Activated T-helper 1 cell treated with anti-CD3 and anti-CD28 coated beads, Interleukin-2, amount 50 U/mL, for 16 hours (primary cell): ENCODE results near the gene ASIC2.

Experiments
- DNase-seq, 2 donors: peaks; one replicate each; pipeline ENCODE4 v3.0.0-alpha.2; 2020; ENCODE audit warnings: low read depth in 1 of 2, low spot score in 1 of 2

ASIC2 gene

DNA sequence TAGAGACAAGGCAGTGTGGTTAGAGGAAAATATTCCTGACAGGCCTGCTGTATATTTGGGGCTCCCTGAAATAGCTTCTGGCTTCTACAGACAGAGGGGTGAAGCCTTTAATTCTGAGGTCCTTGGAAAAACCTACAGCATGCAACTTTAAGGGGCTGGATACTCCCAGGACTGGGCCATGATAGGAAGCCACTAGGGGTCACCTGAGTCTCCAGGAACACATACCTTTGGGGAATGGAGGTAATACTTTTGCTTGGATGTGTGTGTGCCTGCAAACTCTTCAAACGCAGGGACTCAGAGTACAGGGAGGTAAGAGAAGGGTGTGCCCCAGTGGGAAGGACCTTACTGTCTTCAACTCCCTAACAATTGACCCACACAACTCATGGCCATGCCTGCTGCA is 4.1 kb downstream of the ASIC2 start:
- DNase-seq, result no peak

DNA sequence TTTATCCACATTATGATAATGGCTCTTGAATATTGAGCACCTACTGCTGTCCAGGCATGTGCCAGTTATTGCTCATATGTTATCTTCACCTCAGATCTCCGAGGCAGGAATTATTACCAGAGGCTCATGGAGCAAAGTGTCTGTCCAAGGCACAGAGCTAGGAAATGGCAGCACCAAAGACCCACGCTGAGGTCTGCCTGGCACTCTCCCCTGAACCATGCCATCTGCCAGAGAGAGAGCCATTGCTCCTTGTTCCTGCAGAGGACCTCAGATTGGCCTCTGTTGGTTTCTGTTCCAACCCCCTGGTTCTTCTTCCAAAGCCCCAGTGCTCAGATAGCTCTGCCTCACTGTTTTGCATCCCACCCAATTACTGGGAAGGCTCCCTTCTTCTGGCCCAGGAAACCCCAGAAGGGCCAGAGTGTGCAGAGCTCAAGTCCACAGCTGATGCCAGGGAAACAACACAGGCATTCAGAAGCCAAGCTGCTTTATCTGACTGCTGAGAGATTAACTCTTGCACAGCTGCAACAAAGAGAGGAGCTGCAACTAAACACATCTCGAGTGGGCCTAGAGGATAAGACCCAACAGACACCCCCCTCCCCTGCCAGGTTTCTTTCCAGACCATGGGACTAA is 5.9 kb downstream of the ASIC2 start:
- DNase-seq, result no peak

GRCh38 chr17:33285413-33285812 is 7.7 kb downstream of the ASIC2 start:
- no peak for DNase-seq

DNA sequence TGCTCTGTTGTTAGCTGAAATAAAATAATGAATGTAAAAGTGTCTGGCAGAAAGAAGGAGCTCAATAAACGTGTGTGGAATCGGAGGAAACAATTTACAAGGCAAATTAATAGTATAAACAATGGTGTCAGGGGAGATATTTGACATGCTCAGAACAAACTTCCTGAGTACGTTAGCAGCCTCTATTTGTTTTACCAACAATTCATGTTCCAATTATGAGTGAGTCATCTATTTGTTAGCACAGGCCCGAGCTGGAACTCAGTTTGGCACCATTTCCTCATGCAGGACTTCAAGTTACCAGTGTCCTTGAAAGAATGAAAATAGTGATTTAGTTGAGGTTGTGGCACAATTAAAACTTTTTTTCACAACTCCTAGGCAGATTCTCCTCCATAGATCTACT is 9.1 kb downstream of the ASIC2 start:
- DNase-seq, result no peak

DNA sequence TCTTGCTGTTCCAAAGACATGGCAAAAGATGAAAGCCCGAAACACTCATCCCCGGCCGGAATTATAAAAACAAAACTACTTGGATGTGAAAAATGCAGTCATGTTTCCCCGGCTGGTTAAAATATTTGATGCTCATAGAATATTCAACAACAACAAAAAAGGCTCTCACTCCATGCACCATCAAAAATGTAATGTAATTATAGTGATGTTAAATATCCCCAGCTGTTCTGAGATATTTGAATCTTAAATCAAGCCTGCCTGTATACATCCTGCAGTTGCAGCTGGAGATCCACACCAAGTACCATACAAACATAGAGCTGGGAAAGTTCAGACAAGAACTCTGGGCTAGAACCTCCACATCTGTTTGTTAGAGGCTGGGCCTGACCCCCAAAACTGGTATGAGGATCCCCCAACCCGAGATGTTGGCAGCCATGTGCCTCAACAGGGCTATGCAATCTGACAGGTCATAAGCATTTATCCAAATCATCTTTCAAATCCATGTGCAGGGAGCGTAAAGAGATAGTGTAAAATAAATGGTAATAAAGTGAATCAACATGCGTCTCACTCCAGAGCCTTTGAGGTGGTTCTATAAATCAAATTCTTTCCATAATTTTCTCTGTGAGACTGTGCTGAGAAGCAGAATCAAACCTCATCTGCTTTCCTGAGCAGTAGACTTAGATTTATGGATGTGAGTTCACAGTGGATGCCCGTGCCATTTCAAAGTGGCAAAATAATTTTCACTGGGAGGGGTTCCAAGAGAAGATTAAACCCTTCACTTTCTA is 12.7 kb downstream of the ASIC2 start:
- no peak for DNase-seq

GRCh38 chr17:33277436-33278100 is 15.5 kb downstream of the ASIC2 start:
- DNase-seq, result no peak

GRCh38 chr17:33273743-33274410 is 19.2 kb downstream of the ASIC2 start:
- no peak for DNase-seq

DNA sequence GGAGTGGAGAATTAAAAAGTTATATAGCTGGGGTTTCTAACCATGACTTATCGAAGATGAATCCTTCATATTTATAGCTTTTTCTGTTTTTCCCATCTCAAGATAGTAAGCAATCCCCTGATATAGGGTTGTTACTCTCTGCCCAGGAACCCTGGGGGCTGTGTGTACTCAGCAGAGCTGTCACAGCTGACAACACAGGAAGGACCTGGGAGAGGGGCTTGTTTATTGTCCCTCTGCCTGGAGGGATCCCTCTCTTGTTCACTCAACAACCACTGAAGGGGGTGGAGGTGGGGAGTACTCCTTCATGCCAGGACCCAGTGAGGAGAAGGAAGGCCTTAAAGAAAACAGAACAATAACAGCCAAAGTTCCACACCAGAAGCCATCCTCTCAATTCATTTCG is 19.8 kb downstream of the ASIC2 start:
- no peak for DNase-seq

GRCh38 chr17:33272438-33272837 is 20.7 kb downstream of the ASIC2 start:
- DNase-seq, result no peak

GRCh38 chr17:33269337-33270060 is 23.6 kb downstream of the ASIC2 start:
- no peak for DNase-seq

GRCh38 chr17:33267851-33268548 is 25.1 kb downstream of the ASIC2 start:
- no peak for DNase-seq

- DNase-seq, result no peak
These were observed 25.8 kb downstream of the ASIC2 start for GRCh38 chr17:33267271-33267790.

DNA sequence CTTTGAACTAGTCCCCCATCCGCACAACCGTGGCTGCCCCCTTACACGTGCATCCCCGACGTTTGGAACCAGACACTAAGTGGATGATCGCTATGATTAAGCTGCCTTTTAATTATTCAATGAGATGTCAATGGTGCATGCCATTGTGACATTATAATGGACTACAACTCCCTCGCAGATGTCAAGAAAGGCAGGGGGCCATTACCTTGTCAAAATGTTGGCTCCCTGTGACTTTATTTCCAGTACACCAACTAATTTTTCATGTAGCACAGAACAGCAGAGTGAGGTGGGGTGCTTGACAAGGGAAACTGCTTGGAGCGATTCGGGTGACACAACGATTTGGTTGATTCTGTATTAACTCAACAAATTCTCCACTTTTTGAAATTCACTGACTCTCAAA is 26.5 kb downstream of the ASIC2 start:
- DNase-seq, result no peak

DNA sequence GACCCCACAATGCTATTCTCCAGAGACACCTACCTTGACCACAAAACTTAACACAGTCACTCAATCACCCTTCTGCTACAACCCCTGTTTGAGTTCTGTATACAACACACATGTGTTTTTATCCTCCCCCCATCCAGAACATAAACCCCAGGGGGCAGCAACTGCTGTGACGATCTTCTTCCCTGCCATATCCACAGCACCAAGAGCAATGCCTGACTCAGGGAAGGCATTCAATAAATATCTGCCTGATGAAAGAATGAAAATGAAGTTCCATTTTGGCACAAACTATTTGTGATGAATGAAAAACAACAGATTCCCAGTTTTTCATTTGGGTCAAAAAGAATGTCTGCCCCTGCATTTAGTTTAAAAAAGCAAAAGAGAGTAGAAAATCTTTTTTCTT is 27.0 kb downstream of the ASIC2 start:
- DNase-seq, result no peak

DNA sequence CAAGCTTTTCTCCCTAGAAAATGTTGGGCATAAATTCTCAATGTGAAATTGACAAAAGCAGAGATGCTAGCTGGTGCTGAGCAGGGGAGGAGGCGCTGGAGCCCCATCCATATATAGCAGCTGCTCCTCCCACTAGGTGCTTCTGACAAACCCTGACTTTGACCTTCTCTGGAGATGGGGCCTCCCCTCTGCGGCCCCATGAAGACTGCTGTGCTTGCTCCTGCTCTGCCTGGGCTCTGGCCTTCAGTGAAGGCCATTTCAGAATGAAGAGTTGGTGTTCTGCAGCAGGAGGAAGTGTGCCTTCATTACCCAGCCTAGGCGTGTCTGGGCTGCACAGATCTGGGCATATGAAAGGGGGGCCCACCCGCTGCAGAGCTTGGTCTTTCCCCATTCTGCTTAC is 29.7 kb downstream of the ASIC2 start:
- no peak for DNase-seq

DNA sequence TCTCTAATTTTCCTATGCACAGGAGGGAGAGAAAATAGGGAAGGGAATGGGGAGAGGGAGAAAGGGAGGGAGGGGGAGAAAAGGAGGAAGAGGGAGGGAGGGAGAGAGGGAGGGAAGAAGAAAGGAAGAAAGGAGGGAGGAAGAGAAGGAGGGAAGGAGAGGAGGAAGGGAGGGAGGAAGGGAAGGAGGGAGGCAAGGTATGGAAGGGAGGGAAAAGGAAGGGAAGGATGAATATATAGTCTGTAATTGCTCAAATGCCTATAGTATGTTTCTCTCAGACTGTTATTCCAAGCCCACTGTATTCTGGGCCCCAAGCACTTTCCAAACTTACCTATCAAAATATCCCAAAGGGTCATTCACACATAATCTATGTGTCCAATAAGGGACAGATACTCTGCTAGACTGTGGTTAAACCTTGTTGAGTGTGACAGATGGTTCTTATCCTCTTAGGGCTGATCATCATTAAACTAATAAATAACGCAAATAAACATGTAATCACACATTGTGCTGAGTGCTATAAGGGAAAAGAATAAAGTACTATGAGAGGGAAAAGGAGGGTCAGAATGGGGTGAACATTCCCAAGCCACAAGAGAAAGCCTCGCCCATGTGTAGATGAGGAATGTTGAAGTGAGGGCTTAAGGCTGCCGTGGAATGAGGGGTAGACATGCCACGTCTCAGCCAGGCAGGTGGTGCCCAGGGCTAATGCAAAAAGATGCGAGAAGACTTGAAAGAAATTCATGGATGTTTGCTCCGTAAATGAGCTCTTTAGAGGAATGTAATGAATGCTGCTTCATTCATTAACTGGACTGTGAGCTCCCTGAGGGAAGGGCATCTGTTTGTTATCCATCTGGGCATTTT is 30.6 kb downstream of the ASIC2 start:
- no peak for DNase-seq

DNA sequence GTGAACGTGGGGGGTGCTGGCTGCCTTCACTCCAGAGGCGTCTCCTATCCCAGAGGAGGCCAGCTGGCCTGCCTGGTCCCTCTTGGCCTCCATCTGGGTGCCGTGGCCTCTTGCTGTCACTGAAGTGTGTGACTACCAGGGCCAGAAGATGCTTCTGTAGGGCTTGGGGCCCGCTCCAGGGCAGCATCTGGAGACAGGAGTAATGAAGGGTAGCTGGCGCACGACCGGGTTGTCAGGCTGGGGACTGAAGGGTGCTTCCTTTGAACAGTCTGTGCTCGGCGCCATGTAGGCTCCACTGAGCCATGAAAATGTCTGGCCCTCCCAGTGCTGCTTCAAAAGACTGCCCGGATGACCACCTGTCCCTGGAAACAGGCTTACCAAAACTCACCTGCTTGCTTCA is 31.3 kb downstream of the ASIC2 start:
- DNase-seq, result no peak

- DNase-seq, result no peak
These were observed 32.5 kb downstream of the ASIC2 start for GRCh38 chr17:33260638-33261037.

GRCh38 chr17:33258296-33258695 is 34.8 kb downstream of the ASIC2 start:
- no peak for DNase-seq
